NB4 (cell line): ENCODE measurements around the gene KIF16B.

Experiments
- MAX ChIP-seq: IDR thresholded peaks from 2 replicates; pipeline ENCODE4 v1.6.1; 2011; ENCODE audit warnings: low read depth, low read length
- MYC ChIP-seq: IDR thresholded peaks from 2 replicates; pipeline ENCODE4 v1.6.1; 2011; ENCODE audit warnings: low read depth, low read length
- POLR2A ChIP-seq: IDR thresholded peaks from 2 replicates; pipeline ENCODE4 v1.6.1; 2011; ENCODE audit warnings: mild to moderate bottlenecking; ENCODE audit not compliant: insufficient read length; ENCODE audit errors: extremely low read depth
- TF ChIP-seq, protein P1 (sequence below): IDR thresholded peaks from one replicate; pipeline ENCODE4 v1.5.1; 2012; ENCODE audit warnings: low read depth, low read length

GRCh38 chr20:16394784-16395183 is 178.5 kb downstream of the KIF16B start:
- TF ChIP-seq, protein P1, sequence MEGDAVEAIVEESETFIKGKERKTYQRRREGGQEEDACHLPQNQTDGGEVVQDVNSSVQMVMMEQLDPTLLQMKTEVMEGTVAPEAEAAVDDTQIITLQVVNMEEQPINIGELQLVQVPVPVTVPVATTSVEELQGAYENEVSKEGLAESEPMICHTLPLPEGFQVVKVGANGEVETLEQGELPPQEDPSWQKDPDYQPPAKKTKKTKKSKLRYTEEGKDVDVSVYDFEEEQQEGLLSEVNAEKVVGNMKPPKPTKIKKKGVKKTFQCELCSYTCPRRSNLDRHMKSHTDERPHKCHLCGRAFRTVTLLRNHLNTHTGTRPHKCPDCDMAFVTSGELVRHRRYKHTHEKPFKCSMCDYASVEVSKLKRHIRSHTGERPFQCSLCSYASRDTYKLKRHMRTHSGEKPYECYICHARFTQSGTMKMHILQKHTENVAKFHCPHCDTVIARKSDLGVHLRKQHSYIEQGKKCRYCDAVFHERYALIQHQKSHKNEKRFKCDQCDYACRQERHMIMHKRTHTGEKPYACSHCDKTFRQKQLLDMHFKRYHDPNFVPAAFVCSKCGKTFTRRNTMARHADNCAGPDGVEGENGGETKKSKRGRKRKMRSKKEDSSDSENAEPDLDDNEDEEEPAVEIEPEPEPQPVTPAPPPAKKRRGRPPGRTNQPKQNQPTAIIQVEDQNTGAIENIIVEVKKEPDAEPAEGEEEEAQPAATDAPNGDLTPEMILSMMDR: no peak
- TF ChIP-seq POLR2A (no peak), MAX (no peak), MYC (no peak)
